ENCODE results near the gene ZNF24. TPM values are rescaled to one million over a fixed set of nuclear protein-coding genes. Genes with fewer than 3 reads are reported as not detected.

Gene ZNF24
- total RNA-seq, 1 experiment from 2014 or later: 57.9 TPM

DNA sequence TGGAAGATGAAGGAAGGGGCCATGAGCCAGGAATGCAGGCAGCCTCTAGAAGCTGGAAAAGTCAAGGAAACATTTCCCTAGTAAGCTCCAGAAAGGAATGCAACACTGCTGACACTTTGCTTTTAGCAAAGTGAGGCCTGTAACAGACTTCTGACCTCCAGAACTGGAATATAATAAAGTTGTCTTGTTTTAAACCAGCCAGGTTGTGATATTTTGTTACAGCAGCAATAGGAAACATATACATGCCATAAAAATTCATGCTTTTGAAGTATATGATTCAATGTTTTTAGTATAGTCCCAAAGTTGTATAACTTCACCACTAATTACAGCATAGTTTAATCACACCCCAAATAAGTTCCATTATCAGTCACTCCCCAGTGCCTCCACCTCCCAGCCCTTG is 48.2 kb upstream of the ZNF24 start:
- no peak overlapping the region for H3K18ac ChIP-seq (ENCODE audit: insufficient read length, low read depth, low read length)
- no peaks in the 10 kb centered on the region for H4K20me1 ChIP-seq (ENCODE audit: control insufficient read depth, insufficient read depth, insufficient read length)
- peaks cover 4% of the 10 kb centered on the region in 2 experiments; a peak in 4 of 5 replicates for H3K9me3 Mint-ChIP-seq
- no peak overlapping the region for H2BK5ac ChIP-seq (ENCODE audit: insufficient read length, low read length)
- no peak overlapping the region for H2AK5ac ChIP-seq (ENCODE audit: insufficient read length, low read length)
- H2AFZ ChIP-seq (ENCODE audit: low read length): no peak overlapping the region
- no peak overlapping the region for H2BK12ac ChIP-seq (ENCODE audit: insufficient read length, low read depth, low read length)
- H3K9ac ChIP-seq (ENCODE audit: extremely low read depth, insufficient read length, low read length): no peak overlapping the region
- no peak overlapping the region for H2BK15ac ChIP-seq (ENCODE audit: low read depth, low read length)
- H4K8ac ChIP-seq (replicated peaks; ENCODE audit: insufficient read length, low read depth, low read length): no peak overlapping the region
- no peak overlapping the region for H4K91ac ChIP-seq (ENCODE audit: insufficient read length, low read depth, low read length)
- no peak overlapping the region for H3K27ac Mint-ChIP-seq
- H3K4me2 ChIP-seq (ENCODE audit: insufficient read depth, insufficient read length, low read length): no peak overlapping the region
- no peak overlapping the region for H3K27ac ChIP-seq (ENCODE audit: insufficient read length, low read depth, low read length)
- no peak overlapping the region for H3T11ph ChIP-seq (ENCODE audit: low read length)
- peaks cover 0 to 4% (median 2%) of the 10 kb centered on the region in 3 experiments; a peak in 3 of 7 replicates for H3K36me3 Mint-ChIP-seq (ENCODE audit: insufficient read depth in 1 of 3, low read depth in 3 of 3)
- no peaks in the 10 kb centered on the region for H3K27me3 ChIP-seq (ENCODE audit: insufficient read depth, low read length)
- H3K9me3 ChIP-seq (ENCODE audit: control insufficient read depth, low read depth, low read length): no peaks in the 10 kb centered on the region
- peaks cover 4 to 6% of the 10 kb centered on the region in 2 experiments; a peak in 2 of 4 replicates for H3K4me1 Mint-ChIP-seq
- no peak overlapping the region for H3K56ac ChIP-seq (ENCODE audit: insufficient read length, low read depth, low read length)
- H3K79me2 ChIP-seq (ENCODE audit: insufficient read depth, low read length): no peaks in the 10 kb centered on the region
- TF ChIP-seq, protein P1, sequence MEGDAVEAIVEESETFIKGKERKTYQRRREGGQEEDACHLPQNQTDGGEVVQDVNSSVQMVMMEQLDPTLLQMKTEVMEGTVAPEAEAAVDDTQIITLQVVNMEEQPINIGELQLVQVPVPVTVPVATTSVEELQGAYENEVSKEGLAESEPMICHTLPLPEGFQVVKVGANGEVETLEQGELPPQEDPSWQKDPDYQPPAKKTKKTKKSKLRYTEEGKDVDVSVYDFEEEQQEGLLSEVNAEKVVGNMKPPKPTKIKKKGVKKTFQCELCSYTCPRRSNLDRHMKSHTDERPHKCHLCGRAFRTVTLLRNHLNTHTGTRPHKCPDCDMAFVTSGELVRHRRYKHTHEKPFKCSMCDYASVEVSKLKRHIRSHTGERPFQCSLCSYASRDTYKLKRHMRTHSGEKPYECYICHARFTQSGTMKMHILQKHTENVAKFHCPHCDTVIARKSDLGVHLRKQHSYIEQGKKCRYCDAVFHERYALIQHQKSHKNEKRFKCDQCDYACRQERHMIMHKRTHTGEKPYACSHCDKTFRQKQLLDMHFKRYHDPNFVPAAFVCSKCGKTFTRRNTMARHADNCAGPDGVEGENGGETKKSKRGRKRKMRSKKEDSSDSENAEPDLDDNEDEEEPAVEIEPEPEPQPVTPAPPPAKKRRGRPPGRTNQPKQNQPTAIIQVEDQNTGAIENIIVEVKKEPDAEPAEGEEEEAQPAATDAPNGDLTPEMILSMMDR (conservative IDR thresholded peaks at IDR 0.05): no peak
- H3K23me2 ChIP-seq (ENCODE audit: insufficient read length, low read depth, low read length, poor library complexity, severe bottlenecking): no peaks in the 10 kb centered on the region
- H3K27me3 Mint-ChIP-seq (ENCODE audit: low read depth): no peaks in the 10 kb centered on the region; the same call in 1 of the 2 replicates
- H2BK120ac ChIP-seq (ENCODE audit: low read depth, low read length, poor library complexity, severe bottlenecking): no peak overlapping the region
- no peak overlapping the region for H2BK20ac ChIP-seq (ENCODE audit: low read depth, low read length, poor library complexity, severe bottlenecking)
- no peak overlapping the region for H4K5ac ChIP-seq (ENCODE audit: insufficient read length, low read depth, low read length)
- no peaks in the 10 kb centered on the region for H3K79me1 ChIP-seq (ENCODE audit: insufficient read depth, low read depth, low read length, poor library complexity, severe bottlenecking)
- no peak for DNase-seq
- no peak overlapping the region for H3K23ac ChIP-seq (ENCODE audit: insufficient read length, low read depth, low read length)
- H3K4me1 ChIP-seq (ENCODE audit: insufficient read depth, low read length): no peaks in the 10 kb centered on the region
- H3K14ac ChIP-seq (ENCODE audit: insufficient read depth, low read length): no peak overlapping the region
- H3K4ac ChIP-seq (ENCODE audit: low read depth, low read length): no peak overlapping the region
- H3K4me3 Mint-ChIP-seq: no peak overlapping the region
